ENCODE data around the gene EDDM13.

The EDDM13 gene

GRCh38 chr19:56347163-56347778, 74.7 kb downstream of the EDDM13 start:
- peaks cover 0 to 5% of the 10 kb centered on the region in 2 donors for H3K4me1 ChIP-seq (ENCODE audit: control insufficient read depth in 1 of 2, insufficient read depth in 2 of 2, low read length in 2 of 2)
- H3K27me3 ChIP-seq (ENCODE audit: control insufficient read depth in 1 of 2, insufficient read depth in 2 of 2, low read length in 2 of 2): no peaks in the 10 kb centered on the region

GRCh38 chr19:56348289-56348877, 75.8 kb downstream of the EDDM13 start:
- Histone ChIP-seq H3K4me3 (ENCODE audit: low read depth in 1 of 2, low read length in 2 of 2) (no peak overlapping the region), H3K4me1 (ENCODE audit: control insufficient read depth in 1 of 2, insufficient read depth in 2 of 2, low read length in 2 of 2) (peaks cover 0 to 5% of the 10 kb centered on the region in 2 donors), H3K36me3 (ENCODE audit: control insufficient read depth in 1 of 2, insufficient read depth in 2 of 2, low read length in 2 of 2) (no peaks in the 10 kb centered on the region), H3K9me3 (ENCODE audit: control insufficient read depth in 1 of 2, low read length in 2 of 2) (no peaks in the 10 kb centered on the region), H3K9ac (ENCODE audit: low read depth in 1 of 2, low read length in 2 of 2) (no peak overlapping the region), H3K27ac (ENCODE audit: low read depth, low read length) (no peak overlapping the region), H3K27me3 (ENCODE audit: control insufficient read depth in 1 of 2, insufficient read depth in 2 of 2, low read length in 2 of 2) (no peaks in the 10 kb centered on the region)

More at GRCh38 chr19:56347163-56347778, 74.7 kb downstream of the EDDM13 start:
- Histone ChIP-seq H3K9me3 (ENCODE audit: control insufficient read depth in 1 of 2, low read length in 2 of 2) (no peaks in the 10 kb centered on the region), H3K27ac (ENCODE audit: low read depth, low read length) (no peak overlapping the region), H3K4me3 (ENCODE audit: low read depth in 1 of 2, low read length in 2 of 2) (no peak overlapping the region), H3K36me3 (ENCODE audit: control insufficient read depth in 1 of 2, insufficient read depth in 2 of 2, low read length in 2 of 2) (no peaks in the 10 kb centered on the region), H3K9ac (ENCODE audit: low read depth in 1 of 2, low read length in 2 of 2) (no peak overlapping the region)

- Histone ChIP-seq H3K4me1 (ENCODE audit: control insufficient read depth in 1 of 2, insufficient read depth in 2 of 2, low read length in 2 of 2) (peaks cover 0 to 5% of the 10 kb centered on the region in 2 donors), H3K27ac (ENCODE audit: low read depth, low read length) (no peak overlapping the region), H3K36me3 (ENCODE audit: control insufficient read depth in 1 of 2, insufficient read depth in 2 of 2, low read length in 2 of 2) (no peaks in the 10 kb centered on the region), H3K27me3 (ENCODE audit: control insufficient read depth in 1 of 2, insufficient read depth in 2 of 2, low read length in 2 of 2) (no peaks in the 10 kb centered on the region), H3K4me3 (ENCODE audit: low read depth in 1 of 2, low read length in 2 of 2) (no peak overlapping the region), H3K9ac (ENCODE audit: low read depth in 1 of 2, low read length in 2 of 2) (no peak overlapping the region), H3K9me3 (ENCODE audit: control insufficient read depth in 1 of 2, low read length in 2 of 2) (no peaks in the 10 kb centered on the region)
These were observed 78.0 kb downstream of the EDDM13 start for GRCh38 chr19:56350416-56351045.

- Histone ChIP-seq H3K9me3 (ENCODE audit: control insufficient read depth in 1 of 2, low read length in 2 of 2) (no peaks in the 10 kb centered on the region), H3K9ac (ENCODE audit: low read depth in 1 of 2, low read length in 2 of 2) (no peak overlapping the region), H3K36me3 (ENCODE audit: control insufficient read depth in 1 of 2, insufficient read depth in 2 of 2, low read length in 2 of 2) (no peaks in the 10 kb centered on the region), H3K4me1 (ENCODE audit: control insufficient read depth in 1 of 2, insufficient read depth in 2 of 2, low read length in 2 of 2) (peaks cover 4 to 5% of the 10 kb centered on the region in 2 donors), H3K27me3 (ENCODE audit: control insufficient read depth in 1 of 2, insufficient read depth in 2 of 2, low read length in 2 of 2) (no peaks in the 10 kb centered on the region), H3K27ac (ENCODE audit: low read depth, low read length) (no peak overlapping the region), H3K4me3 (ENCODE audit: low read depth in 1 of 2, low read length in 2 of 2) (no peak overlapping the region)
These were observed 78.7 kb downstream of the EDDM13 start for GRCh38 chr19:56351208-56351607.

- Histone ChIP-seq H3K4me3 (ENCODE audit: low read depth in 1 of 2, low read length in 2 of 2) (no peak overlapping the region), H3K27ac (ENCODE audit: low read depth, low read length) (no peak overlapping the region), H3K36me3 (ENCODE audit: control insufficient read depth in 1 of 2, insufficient read depth in 2 of 2, low read length in 2 of 2) (no peaks in the 10 kb centered on the region), H3K4me1 (ENCODE audit: control insufficient read depth in 1 of 2, insufficient read depth in 2 of 2, low read length in 2 of 2) (peaks cover 0 to 4% of the 10 kb centered on the region in 2 donors), H3K9ac (ENCODE audit: low read depth in 1 of 2, low read length in 2 of 2) (no peak overlapping the region), H3K9me3 (ENCODE audit: control insufficient read depth in 1 of 2, low read length in 2 of 2) (peaks cover 0 to 2% of the 10 kb centered on the region in 2 donors), H3K27me3 (ENCODE audit: control insufficient read depth in 1 of 2, insufficient read depth in 2 of 2, low read length in 2 of 2) (no peaks in the 10 kb centered on the region)
These were observed 83.0 kb downstream of the EDDM13 start for GRCh38 chr19:56355517-56355916.

GRCh38 chr19:56356944-56357343, 84.4 kb downstream of the EDDM13 start:
- Histone ChIP-seq H3K4me1 (ENCODE audit: control insufficient read depth in 1 of 2, insufficient read depth in 2 of 2, low read length in 2 of 2) (peaks cover 0 to 4% of the 10 kb centered on the region in 2 donors), H3K9me3 (ENCODE audit: control insufficient read depth in 1 of 2, low read length in 2 of 2) (peaks cover 0 to 6% of the 10 kb centered on the region in 2 donors), H3K4me3 (ENCODE audit: low read depth in 1 of 2, low read length in 2 of 2) (no peak overlapping the region), H3K27ac (ENCODE audit: low read depth, low read length) (no peak overlapping the region), H3K9ac (ENCODE audit: low read depth in 1 of 2, low read length in 2 of 2) (no peak overlapping the region), H3K36me3 (ENCODE audit: control insufficient read depth in 1 of 2, insufficient read depth in 2 of 2, low read length in 2 of 2) (no peaks in the 10 kb centered on the region), H3K27me3 (ENCODE audit: control insufficient read depth in 1 of 2, insufficient read depth in 2 of 2, low read length in 2 of 2) (no peaks in the 10 kb centered on the region)
